ENCODE data around the gene LEFTY2. TPM values are rescaled to one million over a fixed set of nuclear protein-coding genes. Genes with fewer than 3 reads are reported as not detected.
"Not testable (repeated sequence)": the region's sequence is repeated elsewhere in the genome, so short reads cannot be mapped to it uniquely, and the experiment has no call there.

Gene LEFTY2
- total RNA-seq, 2 donors from 2014 or later, result 7.9 TPM; not detected in 1

DNA sequence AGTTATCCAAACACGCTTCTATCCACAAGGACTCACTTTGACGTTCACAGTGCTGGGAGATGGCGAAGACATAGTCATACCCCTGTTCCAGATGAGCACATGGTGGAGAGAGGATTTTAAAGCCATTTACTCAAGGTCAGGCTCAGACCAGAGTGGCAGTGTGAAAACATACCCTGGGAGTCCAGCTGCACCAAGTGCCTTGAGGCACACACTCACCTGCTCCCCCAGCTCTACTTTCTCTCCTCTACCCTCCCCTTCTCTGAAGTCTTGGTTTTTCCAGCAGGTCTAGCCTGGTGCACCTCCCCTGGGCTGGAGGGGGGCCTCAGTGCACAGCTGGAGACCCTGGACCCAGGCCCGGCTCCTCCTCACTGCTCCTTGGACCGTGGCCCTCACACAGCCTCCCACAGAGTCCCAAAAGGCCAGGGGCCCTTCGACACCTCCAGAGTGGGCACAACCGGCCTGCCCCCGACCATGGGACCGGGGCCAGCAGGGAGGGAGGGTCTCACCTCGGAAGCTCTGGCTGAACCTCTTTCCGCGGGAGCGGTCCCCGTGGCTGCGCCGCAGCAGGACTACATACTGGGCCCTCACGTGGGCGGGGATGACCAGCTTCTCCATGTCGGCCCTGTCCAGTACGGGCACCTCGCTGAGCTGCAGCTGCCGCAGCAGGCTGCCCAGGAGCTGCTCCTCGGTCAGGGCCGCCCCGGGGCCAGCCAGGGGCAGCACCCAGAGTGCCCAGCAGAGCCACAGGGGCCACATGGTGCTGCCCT lies 452 bp downstream of the LEFTY2 start:
- H3K9me3 ChIP-seq, result no peaks in the 10 kb centered on the region
- intact Hi-C loops (cut with DNase I), result no loop called here
- TF ChIP-seq, protein P1, sequence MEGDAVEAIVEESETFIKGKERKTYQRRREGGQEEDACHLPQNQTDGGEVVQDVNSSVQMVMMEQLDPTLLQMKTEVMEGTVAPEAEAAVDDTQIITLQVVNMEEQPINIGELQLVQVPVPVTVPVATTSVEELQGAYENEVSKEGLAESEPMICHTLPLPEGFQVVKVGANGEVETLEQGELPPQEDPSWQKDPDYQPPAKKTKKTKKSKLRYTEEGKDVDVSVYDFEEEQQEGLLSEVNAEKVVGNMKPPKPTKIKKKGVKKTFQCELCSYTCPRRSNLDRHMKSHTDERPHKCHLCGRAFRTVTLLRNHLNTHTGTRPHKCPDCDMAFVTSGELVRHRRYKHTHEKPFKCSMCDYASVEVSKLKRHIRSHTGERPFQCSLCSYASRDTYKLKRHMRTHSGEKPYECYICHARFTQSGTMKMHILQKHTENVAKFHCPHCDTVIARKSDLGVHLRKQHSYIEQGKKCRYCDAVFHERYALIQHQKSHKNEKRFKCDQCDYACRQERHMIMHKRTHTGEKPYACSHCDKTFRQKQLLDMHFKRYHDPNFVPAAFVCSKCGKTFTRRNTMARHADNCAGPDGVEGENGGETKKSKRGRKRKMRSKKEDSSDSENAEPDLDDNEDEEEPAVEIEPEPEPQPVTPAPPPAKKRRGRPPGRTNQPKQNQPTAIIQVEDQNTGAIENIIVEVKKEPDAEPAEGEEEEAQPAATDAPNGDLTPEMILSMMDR (IDR thresholded peaks at IDR 0.05), result no peak
- no peak for TF ChIP-seq POLR2AphosphoS5 (IDR thresholded peaks at IDR 0.05)
- TF ChIP-seq POLR2A (IDR thresholded peaks at IDR 0.05), result no peak
- no peaks in the 10 kb centered on the region for H3K36me3 ChIP-seq
- DNase-seq (ENCODE audit: low spot score), result no peak
- H3K27ac ChIP-seq, result no peak overlapping the region
- H3K4me1 ChIP-seq (replicated peaks), result no peaks in the 10 kb centered on the region
- no peak overlapping the region for H3K4me3 ChIP-seq
- H3K27me3 ChIP-seq (replicated peaks; ENCODE audit: insufficient read depth), result no peaks in the 10 kb centered on the region
- 73% methylated on average over 25 of the region's 25 CpGs for WGBS

DNA sequence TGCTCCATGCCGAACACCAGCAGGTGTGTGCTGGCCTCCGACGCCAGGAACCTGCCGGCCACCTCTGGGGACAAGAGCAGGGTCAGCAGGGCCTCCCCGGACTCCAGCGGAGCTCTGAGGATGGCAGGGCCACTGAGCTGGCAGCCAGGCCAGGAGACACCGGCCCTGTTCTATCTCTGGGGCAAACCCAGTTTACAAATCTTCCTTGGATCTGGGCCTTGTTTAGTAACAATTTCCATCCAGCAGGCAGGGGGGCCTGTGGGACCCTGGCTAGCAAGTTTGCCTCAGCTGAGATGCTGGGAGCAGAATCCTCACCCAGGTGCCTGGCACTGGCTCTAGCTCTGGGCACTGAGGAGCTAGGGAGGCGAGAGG lies 1.1 kb downstream of the LEFTY2 start:
- not testable (repeated sequence) for H3K4me3 ChIP-seq, H3K36me3 ChIP-seq
- 73% methylated on average over 5 of the region's 8 CpGs for WGBS

DNA sequence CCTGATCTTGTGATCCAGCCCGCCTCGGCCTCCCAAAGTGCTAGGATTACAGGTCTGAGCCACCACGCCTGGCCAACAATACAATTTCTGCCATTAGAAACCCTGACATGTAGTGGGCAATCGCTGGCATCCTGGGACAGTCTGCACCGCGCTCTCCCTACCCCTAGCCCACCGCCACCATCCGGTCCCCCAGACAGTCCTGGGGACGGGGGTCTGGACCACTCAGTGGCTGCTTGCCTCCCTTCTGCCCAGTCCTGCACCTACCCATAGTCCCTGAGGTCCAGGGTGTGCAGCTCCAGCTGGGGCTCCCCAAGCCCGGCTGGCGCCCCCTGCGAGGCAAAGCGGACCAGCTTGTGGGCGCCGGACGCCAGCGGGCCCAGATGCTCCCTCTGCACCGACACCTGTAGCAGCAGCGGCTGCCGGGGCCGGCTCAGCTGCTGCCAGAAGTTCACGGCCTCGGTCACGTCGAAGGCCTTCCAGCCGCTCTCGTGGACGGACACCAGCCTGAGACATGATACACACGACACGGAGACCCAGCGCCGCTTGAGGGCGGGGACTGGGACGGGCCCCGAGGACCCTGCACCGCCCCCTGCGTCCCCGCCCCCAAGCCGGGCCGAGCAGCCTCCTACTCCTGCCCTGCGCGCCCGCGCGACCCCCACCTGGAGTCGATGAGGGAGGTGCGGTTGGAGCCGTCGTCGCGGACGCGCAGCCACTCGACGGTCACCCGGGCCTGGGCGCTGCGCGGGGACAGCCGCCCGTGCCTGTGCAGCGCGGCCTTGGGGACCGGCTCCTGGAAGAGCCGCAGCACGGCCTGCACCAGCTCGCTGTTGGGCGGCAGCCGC lies 1.7 kb downstream of the LEFTY2 start:
- H3K4me1 ChIP-seq (replicated peaks); H3K36me3 ChIP-seq; H3K27me3 ChIP-seq (replicated peaks; ENCODE audit: insufficient read depth); H3K27ac ChIP-seq; intact Hi-C loops (cut with DNase I); H3K4me3 ChIP-seq; H3K9me3 ChIP-seq; DNase-seq (ENCODE audit: low spot score): not testable (repeated sequence)
- WGBS, result 45% methylated on average over 39 of the region's 69 CpGs

More for the DNA sequence above, 1.1 kb downstream of the LEFTY2 start:
- DNase-seq (ENCODE audit: low spot score); H3K27me3 ChIP-seq (replicated peaks; ENCODE audit: insufficient read depth); intact Hi-C loops (cut with DNase I); H3K9me3 ChIP-seq; H3K4me1 ChIP-seq (replicated peaks); H3K27ac ChIP-seq: not testable (repeated sequence)

DNA sequence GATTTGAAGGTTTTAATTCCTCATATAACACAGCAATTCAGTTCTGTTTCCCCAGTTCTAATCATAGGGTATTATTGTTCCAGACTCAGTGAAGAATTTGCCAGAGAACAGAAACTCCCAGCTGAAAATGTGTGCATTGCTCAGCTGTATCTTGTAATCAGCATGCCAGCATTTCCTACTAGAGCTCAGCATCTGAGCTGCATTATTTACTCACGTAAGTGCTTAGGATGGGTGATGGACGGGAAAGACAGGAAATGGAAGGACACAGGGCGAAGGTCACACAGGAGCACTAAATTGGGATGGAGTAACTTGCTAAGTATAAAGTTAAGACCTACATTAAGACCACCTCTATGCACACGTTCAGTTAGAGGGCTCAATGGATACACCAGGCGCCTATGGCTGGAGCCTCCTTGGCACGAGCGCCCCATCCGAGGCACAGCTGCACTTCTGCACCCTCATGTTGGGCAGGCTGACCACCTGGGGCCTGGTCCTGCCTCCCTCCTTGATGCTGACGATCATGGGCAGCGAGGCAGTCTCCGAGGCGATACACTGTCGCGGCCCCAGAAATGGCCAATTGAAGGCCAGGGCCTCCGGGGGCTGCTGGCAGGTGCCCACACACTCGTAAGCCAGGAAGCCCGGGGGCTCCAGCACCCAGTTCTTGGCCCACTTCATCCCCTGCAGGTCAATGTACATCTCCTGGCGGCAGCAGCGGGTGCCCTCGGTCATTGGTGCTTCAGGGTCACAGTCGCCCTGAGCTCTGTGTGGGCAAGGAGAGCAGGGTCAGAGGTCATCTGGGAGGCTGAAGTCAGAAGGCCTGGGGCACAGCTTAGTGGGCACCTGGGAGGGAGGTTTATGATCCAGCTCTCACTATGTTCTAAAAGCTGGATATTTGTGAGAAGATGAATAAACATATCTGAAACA lies 3.7 kb downstream of the LEFTY2 start:
- TF ChIP-seq, protein P1 (IDR thresholded peaks at IDR 0.05), result no peak
- no peak for TF ChIP-seq POLR2AphosphoS5 (IDR thresholded peaks at IDR 0.05)
- TF ChIP-seq POLR2A (IDR thresholded peaks at IDR 0.05), result no peak
- no peaks in the 10 kb centered on the region for H3K27me3 ChIP-seq (replicated peaks; ENCODE audit: insufficient read depth)
- no peaks in the 10 kb centered on the region for H3K4me1 ChIP-seq (replicated peaks)
- H3K4me3 ChIP-seq, result no peak overlapping the region
- intact Hi-C loops (cut with DNase I), result no loop called here
- H3K9me3 ChIP-seq, result no peaks in the 10 kb centered on the region
- no peak for DNase-seq (ENCODE audit: low spot score)
- H3K36me3 ChIP-seq, result no peaks in the 10 kb centered on the region
- H3K27ac ChIP-seq, result no peak overlapping the region
- 95% methylated on average over 21 of the region's 21 CpGs for WGBS

DNA sequence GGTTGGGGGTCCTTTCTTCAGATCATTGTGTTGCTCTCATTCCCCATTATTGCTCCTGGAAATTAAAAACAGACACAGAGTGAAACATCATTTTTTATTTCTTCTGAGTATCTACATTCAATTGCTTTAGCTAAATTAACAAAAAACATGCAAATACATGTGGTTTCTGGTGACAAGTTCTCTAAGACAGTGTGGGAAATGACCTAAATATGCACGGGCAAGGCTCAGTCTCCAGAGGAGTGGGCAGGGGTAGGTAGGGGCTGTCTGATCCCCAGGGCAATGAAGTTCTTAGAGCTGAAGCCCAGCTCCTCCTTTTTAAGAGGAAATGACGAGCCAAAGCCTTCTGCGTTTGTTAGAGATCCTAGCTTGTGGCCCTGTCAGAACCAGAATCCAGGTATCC lies 4.5 kb downstream of the LEFTY2 start:
- DNase-seq (ENCODE audit: low spot score), result no peak
- intact Hi-C loops (cut with DNase I), result no loop called here
- 64% methylated on average over 3 of the region's 3 CpGs for WGBS
- H3K4me3 ChIP-seq, result no peak overlapping the region
- H3K27ac ChIP-seq, result no peak overlapping the region
- no peaks in the 10 kb centered on the region for H3K27me3 ChIP-seq (replicated peaks; ENCODE audit: insufficient read depth)
- no peaks in the 10 kb centered on the region for H3K36me3 ChIP-seq
- TF ChIP-seq, protein P1 (IDR thresholded peaks at IDR 0.05), result no peak
- TF ChIP-seq POLR2A (IDR thresholded peaks at IDR 0.05), result no peak
- TF ChIP-seq POLR2AphosphoS5 (IDR thresholded peaks at IDR 0.05), result no peak
- H3K4me1 ChIP-seq (replicated peaks), result no peaks in the 10 kb centered on the region
- no peaks in the 10 kb centered on the region for H3K9me3 ChIP-seq

DNA sequence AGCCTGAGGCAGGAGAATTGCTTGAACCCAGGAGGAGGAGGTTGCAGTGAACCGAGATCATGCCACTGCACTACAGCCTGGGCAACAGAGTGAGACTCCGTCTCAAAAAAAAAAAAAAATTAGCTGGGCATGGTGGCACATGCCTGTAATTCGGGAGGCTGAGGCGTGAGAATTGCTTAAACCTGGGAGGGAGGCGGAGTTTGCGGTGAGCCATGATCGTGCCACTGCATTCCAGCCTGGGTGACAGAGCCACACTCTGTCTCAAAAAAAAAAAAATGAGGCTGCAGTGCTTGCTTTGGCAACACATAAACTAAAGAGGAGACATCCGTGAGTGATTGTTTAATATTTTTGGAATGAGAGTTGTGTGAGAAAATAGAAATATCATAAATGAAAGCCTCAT lies 4.9 kb downstream of the LEFTY2 start:
- intact Hi-C loops (cut with DNase I); H3K9me3 ChIP-seq; H3K27ac ChIP-seq; H3K4me1 ChIP-seq (replicated peaks); H3K27me3 ChIP-seq (replicated peaks; ENCODE audit: insufficient read depth); H3K4me3 ChIP-seq; H3K36me3 ChIP-seq: not testable (repeated sequence)
- peak; percentile 39 for DNase-seq (ENCODE audit: low spot score)
- 61% methylated on average over 8 of the region's 8 CpGs for WGBS

All from prostate gland (tissue), 2 donors.